Measurements from ENCODE around the gene BARHL1.
"Not testable (repeated sequence)": the region's sequence is repeated elsewhere in the genome, so short reads cannot be mapped to it uniquely, and the experiment has no call there.

BARHL1 gene

DNA sequence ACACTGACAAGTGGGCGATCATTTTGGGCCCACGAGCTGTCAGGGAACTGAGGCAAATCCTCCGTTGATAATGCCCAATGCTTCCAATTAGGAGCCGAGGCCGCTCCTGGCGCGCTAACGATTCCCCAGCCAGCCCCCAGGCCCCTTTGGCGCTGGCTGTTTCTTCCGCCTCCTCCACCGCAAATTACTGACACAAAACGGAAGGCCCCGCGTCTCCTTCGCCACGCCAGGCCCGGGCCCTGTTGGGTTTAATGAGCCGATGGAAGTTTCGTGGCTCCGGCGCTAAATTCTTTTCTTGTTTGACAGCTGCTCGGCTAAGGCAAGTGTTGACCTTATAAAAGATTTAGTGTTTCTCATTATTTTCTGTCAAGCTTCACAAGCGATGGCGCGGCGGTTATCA is 25.7 kb upstream of the BARHL1 start:
- DNase-seq, result no peak

GRCh38 chr9:132557159-132557558 is 25.2 kb upstream of the BARHL1 start:
- no peak for DNase-seq

GRCh38 chr9:132559711-132560110 is 22.7 kb upstream of the BARHL1 start:
- DNase-seq, result no peak

DNA sequence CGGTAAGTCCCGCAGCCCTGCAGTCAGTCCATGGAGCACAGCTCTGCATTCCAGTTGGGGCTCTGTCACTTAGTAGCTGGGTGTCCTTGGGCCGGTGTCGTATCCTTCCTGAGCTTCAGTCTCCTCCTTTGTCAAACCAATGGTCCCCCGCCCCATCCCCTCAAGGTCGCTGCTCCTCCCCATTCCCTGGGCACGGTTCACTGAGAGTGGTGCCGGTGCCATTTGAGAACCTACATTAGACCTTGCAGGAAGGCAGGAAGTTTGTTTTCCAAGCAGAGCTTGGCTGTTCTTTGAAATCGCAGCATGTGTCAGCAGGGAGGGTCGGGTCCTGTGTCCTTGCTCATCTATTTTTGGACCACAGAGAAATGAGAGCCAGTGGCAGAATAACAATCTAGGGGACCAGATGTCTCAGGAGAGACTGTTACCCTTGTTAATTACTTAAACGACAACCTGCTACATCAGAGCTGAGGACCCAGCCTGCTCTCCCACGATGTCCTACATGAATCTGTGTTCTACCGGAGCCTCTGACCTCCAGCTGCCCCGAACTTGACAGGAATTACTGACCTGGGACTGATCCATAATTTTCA is 21.7 kb upstream of the BARHL1 start:
- DNase-seq, result no peak

- peak; percentile 2 to 5 for DNase-seq
These were observed 20.2 kb upstream of the BARHL1 start for GRCh38 chr9:132562306-132562573.

- DNase-seq, result no peak
These were observed 17.9 kb upstream of the BARHL1 start for GRCh38 chr9:132564526-132564925.

GRCh38 chr9:132568787-132569186 is 13.6 kb upstream of the BARHL1 start:
- not testable (repeated sequence) for DNase-seq

DNA sequence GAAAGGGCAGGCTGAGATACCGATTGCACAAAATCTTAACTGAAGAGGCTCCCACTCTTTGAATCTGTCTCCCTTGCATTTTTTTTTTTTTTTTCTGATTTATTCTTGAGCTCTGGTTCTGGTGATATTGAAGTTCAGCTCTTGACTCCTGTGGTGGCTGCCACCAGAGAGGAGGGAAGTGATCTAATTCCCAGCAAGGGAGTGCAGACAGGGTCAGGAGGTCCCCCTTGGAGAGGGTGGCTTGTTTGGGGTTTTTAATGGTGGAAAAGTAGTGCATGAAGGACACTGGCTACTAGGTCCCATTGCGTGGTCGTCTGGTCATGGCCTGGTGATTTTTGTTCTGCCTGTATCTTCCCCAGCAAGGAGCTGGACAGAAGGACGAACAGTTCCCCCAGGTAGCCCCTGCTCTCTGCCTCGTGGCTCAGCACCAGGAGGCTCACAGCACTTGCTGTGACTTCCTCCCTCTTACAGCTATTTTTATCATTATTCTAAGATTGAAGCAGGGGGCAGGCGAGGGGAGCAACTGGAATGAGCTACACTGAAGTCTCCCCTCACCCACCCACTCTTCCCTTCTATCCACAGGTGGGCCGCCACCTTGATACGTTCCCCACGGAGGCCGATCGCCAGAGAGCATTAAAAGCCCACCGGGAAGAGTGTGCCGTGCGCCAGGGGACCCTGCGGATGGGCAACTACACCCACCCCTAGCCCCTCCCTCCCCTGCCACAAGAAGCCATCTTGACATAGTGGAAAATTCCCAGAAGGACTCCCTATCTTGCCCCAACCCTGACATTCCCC is 10.4 kb upstream of the BARHL1 start:
- no peak for DNase-seq

- DNase-seq, result no peak
These were observed 9.5 kb upstream of the BARHL1 start for GRCh38 chr9:132572921-132573320.

GRCh38 chr9:132575005-132575609 is 7.3 kb upstream of the BARHL1 start:
- DNase-seq, result peak; percentile 30 to 59

GRCh38 chr9:132575811-132576210 is 6.6 kb upstream of the BARHL1 start:
- DNase-seq, result no peak

GRCh38 chr9:132577119-132577518 is 5.3 kb upstream of the BARHL1 start:
- DNase-seq, result no peak

DNA sequence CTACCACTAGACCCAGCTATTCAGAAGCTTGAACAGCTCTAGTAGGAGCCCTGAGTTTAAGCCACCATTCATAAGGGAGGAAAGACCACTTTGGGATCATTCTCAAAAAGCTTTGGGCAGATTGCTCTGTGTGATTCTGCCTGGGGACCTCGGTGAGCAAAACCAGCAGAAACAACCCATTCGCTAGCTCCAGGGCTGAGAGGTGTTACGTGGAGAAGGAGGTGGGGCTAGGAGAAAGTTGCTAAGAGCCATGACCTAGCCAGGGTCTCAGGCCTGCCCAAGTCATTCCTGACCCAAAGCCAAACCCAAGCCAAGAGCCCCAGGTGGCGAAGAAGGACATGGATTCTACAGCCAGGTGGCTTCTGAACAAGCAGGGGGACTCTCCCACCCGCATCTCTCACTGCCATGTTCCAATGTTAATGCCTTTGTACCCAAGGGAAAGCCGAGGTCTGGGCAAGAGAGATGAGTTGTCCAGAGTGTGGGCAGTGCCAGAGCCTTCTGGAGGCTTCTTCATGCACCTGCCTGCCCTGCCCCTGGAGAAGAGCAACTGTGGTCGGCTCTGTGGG is 4.0 kb upstream of the BARHL1 start:
- DNase-seq, result no peak

DNA sequence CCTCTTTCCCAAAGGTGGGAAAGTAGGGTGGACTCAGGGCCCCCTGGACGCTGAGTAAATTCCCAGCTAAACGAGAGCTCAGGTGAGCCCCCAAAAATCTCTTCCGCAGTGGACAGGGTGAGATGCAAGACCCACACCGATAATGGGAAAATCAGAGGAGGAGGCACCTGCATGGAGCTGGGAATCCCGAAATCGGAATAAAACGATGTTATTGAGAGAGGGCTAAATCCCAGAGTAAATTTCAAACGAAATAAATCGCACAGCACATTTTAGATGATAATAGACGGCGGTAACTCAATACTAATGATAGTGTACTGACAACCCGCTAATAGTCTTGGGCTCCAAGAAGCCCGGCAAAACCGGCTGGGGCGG is 3.0 kb upstream of the BARHL1 start:
- no peak for DNase-seq

GRCh38 chr9:132582786-132583583 is 579 bp downstream of the BARHL1 start:
- no peak for DNase-seq

GRCh38 chr9:132583584-132584304 is 1.3 kb downstream of the BARHL1 start:
- DNase-seq, result no peak

- no peak for DNase-seq
These were observed 2.5 kb downstream of the BARHL1 start for GRCh38 chr9:132584601-132585560.

GRCh38 chr9:132585954-132586829 is 3.8 kb downstream of the BARHL1 start:
- DNase-seq, result peak in 1 of 2 donors; percentile 15

DNA sequence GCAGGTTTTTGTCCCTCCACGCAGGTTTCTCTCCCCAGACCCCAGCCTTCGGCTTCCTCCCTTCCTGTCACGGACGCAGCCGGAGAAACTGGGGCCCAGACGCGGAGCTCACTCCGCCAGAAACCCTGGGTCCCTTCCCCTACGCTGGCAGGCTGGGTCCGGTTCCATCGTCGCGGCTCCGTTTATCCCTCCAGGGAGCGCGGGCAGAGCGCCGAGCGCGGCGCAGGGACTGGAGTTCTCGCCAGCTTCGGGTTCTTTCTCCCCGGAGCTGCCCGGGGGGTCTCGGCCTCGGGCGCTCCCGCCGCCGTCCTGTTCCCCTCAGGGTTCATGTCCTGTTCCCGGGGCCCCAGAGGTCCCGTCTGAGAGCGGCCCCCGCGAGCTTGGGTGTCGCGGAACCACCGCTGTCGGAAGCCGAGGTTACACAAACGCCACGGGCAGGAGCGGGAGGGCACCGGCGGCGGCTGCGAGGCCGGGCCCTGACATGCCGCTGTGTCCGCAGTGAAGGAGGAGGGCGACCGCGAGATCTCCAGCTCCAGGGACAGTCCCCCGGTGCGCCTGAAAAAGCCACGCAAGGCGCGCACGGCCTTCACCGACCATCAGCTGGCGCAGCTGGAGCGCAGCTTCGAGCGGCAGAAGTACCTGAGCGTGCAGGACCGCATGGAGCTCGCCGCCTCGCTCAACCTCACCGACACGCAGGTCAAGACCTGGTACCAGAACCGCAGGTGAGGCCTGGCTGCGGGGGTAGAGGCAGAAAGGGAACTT is 4.6 kb downstream of the BARHL1 start:
- DNase-seq, result no peak

Measured in inflammatory macrophage (primary cell).